ENCODE measurements around the gene RALGPS1.

RALGPS1 gene

GRCh38 chr9:127182901-127183746, 268.5 kb downstream of the RALGPS1 start:
- DNase-seq (ENCODE audit: low read depth, low spot score) = no peak

GRCh38 chr9:127183814-127184582, 269.4 kb downstream of the RALGPS1 start:
- H3K4me3 ChIP-seq (ENCODE audit: low read length) = no peak overlapping the region
- no peak for DNase-seq (ENCODE audit: low read depth, low spot score)

More at GRCh38 chr9:127182901-127183746, 268.5 kb downstream of the RALGPS1 start:
- no peak overlapping the region for H3K4me3 ChIP-seq (ENCODE audit: low read length)

- no peak for DNase-seq (ENCODE audit: low read depth, low spot score)
- no peak overlapping the region for H3K4me3 ChIP-seq (ENCODE audit: low read length)
These were observed 270.1 kb downstream of the RALGPS1 start for GRCh38 chr9:127184641-127185040.

GRCh38 chr9:127185181-127185580, 270.6 kb downstream of the RALGPS1 start:
- DNase-seq (ENCODE audit: low read depth, low spot score) = no peak
- no peak overlapping the region for H3K4me3 ChIP-seq (ENCODE audit: low read length)

- DNase-seq (ENCODE audit: low read depth, low spot score) = no peak
- no peak overlapping the region for H3K4me3 ChIP-seq (ENCODE audit: low read length)
These were observed 271.6 kb downstream of the RALGPS1 start for GRCh38 chr9:127185931-127186781.

- no peak overlapping the region for H3K4me3 ChIP-seq (ENCODE audit: low read length)
- DNase-seq (ENCODE audit: low read depth, low spot score) = no peak
These were observed 272.2 kb downstream of the RALGPS1 start for GRCh38 chr9:127186806-127187205.

- H3K4me3 ChIP-seq (ENCODE audit: low read length) = no peak overlapping the region
- DNase-seq (ENCODE audit: low read depth, low spot score) = no peak
These were observed 272.8 kb downstream of the RALGPS1 start for GRCh38 chr9:127187231-127187956.

GRCh38 chr9:127188396-127188795, 273.8 kb downstream of the RALGPS1 start:
- no peak for DNase-seq (ENCODE audit: low read depth, low spot score)
- H3K4me3 ChIP-seq (ENCODE audit: low read length) = no peak overlapping the region

GRCh38 chr9:127189628-127190027, 275.0 kb downstream of the RALGPS1 start:
- H3K4me3 ChIP-seq (ENCODE audit: low read length) = no peak overlapping the region
- no peak for DNase-seq (ENCODE audit: low read depth, low spot score)

GRCh38 chr9:127192744-127193143, 278.2 kb downstream of the RALGPS1 start:
- DNase-seq (ENCODE audit: low read depth, low spot score) = no peak
- no peak overlapping the region for H3K4me3 ChIP-seq (ENCODE audit: low read length)

GRCh38 chr9:127193483-127193882, 278.9 kb downstream of the RALGPS1 start:
- DNase-seq (ENCODE audit: low read depth, low spot score) = no peak
- no peak overlapping the region for H3K4me3 ChIP-seq (ENCODE audit: low read length)

- H3K4me3 ChIP-seq (ENCODE audit: low read length) = no peak overlapping the region
- DNase-seq (ENCODE audit: low read depth, low spot score) = no peak
These were observed 280.5 kb downstream of the RALGPS1 start for GRCh38 chr9:127194881-127195713.

- no peak overlapping the region for H3K4me3 ChIP-seq (ENCODE audit: low read length)
- DNase-seq (ENCODE audit: low read depth, low spot score) = no peak
These were observed 281.6 kb downstream of the RALGPS1 start for GRCh38 chr9:127195976-127196825.

GRCh38 chr9:127196826-127197145, 282.2 kb downstream of the RALGPS1 start:
- DNase-seq (ENCODE audit: low read depth, low spot score) = no peak
- H3K4me3 ChIP-seq (ENCODE audit: low read length) = no peak overlapping the region

GRCh38 chr9:127197186-127197860, 282.7 kb downstream of the RALGPS1 start:
- DNase-seq (ENCODE audit: low read depth, low spot score) = no peak
- H3K4me3 ChIP-seq (ENCODE audit: low read length) = no peak overlapping the region

GRCh38 chr9:127197861-127198430, 283.4 kb downstream of the RALGPS1 start:
- no peak for DNase-seq (ENCODE audit: low read depth, low spot score)
- no peak overlapping the region for H3K4me3 ChIP-seq (ENCODE audit: low read length)

Data from Jurkat, Clone E6-1 (cell line).